ENCODE data around the gene MZF1.

The MZF1 gene

DNA sequence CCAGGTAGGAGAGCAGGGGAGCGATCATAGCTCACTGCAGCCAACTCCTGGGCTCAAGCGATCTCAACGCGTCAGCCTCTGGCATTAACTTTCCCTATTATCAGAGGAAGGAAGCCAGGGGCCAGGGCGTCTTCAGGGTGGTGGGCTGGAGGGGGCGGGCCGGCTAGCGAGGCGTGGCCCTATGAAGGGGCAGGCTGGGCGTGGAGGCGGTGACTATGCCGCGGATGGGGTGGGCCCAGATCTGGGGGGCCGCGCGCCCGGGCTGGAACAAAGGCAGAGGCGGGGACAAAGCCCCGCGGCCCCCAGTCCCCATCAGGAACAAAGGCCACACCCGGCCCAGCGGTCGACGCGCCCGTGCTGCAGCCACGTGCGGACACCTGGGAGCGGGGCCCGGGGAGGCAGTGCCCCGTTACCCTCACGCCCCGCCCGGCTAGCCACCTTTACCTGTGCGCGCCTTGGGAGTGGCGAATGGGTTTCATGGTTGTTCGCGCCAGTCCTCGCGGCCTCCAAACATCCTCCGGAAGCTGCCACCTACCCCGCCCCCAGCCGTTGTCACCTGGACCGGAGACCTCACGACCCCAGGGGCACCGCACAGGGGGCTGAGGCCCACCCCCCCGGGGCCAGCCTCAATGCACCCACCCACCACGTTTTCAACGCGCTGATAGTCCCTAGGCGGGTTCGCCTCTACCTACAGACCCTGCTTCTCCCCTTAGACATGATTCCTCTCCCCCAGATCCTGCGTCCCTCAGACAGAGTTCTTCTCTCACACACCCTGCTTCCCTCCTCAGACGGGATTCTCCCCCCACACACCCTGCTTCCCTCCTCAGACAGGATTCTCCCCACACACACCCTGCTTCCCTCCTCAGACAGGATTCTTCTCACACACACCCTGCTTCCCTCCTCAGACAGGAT, 34.6 kb downstream of the MZF1 start:
- peak; percentile 77 to 81 for DNase-seq

GRCh38 chr19:58536852-58537798, 36.0 kb downstream of the MZF1 start:
- no peak for DNase-seq

- no peak for DNase-seq
Observed at GRCh38 chr19:58535857-58536256, 37.3 kb downstream of the MZF1 start.

DNA sequence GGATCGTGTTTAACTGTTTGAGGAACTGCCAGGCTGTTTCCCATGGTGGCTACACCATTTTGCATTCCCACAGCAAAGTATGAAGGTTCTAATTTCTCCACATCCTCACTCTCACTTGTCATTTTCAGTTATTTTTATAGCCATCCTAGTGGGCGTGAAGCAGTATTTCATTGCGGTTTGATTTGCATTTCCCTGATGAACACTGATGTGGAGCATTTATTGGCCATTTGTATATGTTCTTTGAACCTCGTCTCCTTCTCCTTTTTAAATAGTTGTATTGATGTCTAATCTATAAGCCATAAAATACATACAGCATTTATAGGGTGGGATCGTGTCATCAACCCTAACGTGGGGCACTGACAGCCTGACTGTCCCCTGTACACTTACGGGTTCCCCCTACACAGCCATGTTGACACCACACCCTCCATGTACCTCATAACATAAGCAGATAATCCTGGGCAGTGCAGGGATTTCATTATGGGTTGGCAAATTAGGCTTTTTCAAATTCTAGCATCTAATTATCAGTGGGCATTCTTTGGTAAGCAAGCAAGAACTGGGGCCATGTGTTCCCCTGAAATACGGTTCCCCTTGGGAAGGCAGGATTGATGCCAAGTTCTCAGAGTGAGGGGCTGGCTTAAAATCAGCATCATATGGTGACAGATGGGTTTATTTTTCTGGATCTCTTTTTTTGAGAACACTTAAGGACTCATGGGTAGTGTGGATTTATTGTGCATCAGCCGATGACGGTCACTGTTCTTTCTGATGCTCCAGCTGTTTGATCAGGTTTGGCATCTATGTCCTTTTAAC, 41.9 kb downstream of the MZF1 start:
- no peak for DNase-seq

DNA sequence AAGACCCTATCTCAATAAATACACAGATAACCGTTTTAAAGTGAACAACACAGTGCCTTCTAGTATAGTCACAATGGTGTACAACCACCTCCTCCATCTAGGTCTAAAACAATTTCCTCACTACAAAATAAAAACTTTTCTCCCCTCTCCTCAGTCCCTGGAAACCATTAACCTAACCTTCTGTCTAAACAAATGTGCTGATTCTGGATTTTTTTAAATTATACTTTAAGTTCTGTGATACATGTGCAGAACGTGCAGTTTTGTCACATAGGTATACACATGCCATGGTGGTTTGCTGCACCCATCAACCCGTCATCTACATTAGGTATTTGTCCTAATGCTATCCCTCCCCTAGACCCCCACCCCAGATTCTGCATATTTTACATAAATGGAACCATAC, 43.7 kb downstream of the MZF1 start:
- DNase-seq = no peak

- DNase-seq = no peak
Observed at GRCh38 chr19:58522709-58523108, 50.4 kb downstream of the MZF1 start.

GRCh38 chr19:58521651-58522050, 51.5 kb downstream of the MZF1 start:
- DNase-seq = no peak

GRCh38 chr19:58520257-58520599, 52.9 kb downstream of the MZF1 start:
- peak in 1 of 2 experiments; percentile 62 for DNase-seq

- DNase-seq = peak; percentile 98
Observed at GRCh38 chr19:58519355-58520256, 53.5 kb downstream of the MZF1 start, which contains the start of gene ZBTB45. Gene ZBTB45, minus strand, starts transcription at chr19:58519810. Its CDS starts 2,137 bp downstream, at chr19:58517673.

GRCh38 chr19:58519087-58519354, 54.1 kb downstream of the MZF1 start:
- DNase-seq = peak; percentile 51 to 77

DNA sequence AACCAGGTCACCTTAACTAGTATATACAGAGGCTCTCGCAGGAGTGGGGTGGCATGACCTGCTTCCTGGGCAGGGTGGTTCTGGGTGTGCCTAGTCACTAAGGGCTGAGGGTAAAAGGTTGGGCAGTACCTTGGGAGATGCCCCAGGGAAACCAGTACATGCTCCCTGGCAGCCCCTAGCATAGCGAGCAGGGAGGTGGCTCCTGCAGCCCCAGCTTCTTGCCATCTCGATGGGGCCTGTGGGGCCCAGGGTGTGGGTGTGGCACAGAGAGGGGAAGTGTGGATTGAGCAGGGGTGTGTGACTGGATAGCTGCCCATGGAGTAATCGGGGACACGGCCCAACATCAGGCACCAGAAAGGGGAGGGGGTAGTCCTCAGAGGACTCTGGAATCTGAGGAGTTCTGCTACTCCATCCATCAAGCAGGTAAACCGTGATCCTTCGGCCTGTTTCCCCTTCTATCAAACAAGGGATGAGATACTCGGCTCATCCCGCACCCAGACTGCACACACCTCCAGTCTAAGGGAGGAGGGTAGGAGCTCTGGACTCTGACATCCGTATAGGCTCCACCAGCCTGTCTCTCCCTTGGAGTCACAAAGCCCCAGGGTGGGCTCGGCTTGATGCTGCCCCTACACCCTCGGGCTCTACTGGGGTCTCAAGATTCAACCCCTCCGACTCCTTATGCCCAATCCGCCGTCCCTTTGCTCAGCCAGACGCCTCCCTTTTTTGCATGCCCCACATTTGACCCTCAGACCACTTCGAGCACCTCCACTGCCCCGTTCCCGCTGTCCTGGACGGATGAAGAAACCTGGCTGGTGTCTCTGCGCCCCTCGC, 54.7 kb downstream of the MZF1 start:
- no peak for DNase-seq

DNA sequence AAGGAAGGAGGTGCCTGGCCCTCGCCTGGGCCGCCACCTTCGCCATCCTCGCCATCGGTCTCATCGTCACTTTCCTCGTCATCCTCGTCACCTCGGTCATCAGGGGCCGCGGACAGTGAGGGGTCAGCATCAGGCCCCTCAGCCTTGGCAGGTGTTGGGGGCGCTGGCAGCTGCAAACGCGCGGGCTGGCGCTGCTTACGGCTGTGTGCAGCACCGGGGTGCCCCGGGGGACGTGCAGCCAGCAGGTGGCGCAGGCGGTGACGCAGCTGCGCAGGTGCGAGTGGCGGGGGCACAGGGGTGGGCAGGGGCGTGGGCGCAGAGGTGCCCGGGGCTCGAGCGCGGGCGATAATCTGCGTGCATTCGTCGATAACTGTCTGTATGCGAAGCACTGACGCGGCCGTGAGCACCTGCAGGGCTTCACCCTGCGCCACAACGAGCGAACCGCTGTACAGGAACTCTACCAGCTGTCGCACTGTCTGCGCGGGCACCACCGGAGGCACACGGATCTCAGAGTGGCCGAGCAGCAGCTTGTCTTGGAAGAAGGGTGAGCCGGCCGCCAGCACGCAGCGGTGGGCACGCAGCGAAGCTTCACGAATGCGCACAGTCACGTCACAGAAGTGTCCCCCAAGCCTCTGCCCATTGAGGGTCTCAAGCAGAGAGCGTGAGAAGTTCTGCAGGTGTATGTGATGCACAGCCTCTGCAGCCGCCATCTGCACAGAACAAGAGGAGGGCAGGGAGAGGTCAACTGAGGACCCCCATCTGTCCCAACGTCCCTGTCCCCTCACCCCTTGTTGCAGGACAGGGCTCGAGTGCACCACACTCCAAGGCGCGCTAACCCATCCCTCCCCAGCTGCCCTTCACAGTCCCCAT, 55.9 kb downstream of the MZF1 start:
- peak; percentile 61 to 80 for DNase-seq

DNA sequence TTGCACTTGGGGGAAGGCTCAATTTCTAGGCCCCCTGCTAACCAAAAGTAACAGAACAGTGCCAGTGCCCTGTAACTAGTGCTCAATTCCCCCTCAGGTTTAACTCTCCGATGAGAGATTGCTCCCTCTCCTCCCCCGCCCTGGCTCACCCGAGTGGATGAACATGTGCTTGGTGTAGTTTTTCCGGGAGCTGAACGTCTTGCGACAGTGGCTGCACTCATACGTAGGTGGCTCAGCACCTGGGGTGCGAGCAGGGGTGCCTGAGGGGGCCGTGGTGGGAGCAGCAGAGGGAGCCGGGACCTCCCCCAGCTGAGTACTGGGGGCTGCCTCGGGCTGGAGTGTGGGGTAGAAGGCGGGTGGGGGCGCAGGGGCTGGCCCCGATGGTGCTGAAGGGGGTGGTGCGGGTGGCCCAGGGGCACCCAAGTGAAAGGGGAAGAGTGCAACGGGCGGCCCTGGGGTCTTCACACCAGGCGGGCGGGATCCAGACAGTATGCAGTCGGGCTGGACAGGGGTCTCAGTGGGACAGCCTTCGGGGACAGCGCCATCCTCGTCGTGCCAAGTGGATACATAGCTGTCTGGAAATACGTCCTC, 56.8 kb downstream of the MZF1 start:
- DNase-seq = no peak

GRCh38 chr19:58515259-58515658, 57.9 kb downstream of the MZF1 start:
- DNase-seq = no peak

DNA sequence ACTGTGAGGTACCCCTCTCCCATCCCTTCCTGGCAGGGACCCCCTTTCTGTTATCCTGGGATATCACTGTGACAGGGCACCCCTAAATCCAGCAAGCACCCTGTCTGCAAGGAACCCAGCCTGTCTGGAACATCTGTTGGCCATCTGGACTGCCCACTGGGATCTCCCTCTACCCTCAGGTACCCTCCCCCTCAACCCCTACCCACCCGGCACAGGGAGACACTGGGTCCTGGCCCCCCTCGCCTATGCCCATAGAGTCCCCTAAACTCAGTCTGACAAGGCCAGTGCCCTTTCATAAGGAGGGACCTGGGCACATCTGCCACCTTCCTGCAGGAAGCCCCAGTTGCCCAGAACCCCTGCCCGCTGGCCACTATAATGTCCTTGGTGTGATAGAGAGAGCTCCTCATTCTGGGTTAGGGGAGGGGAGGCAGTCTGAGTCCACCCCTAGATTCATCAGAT, 58.5 kb downstream of the MZF1 start:
- DNase-seq = no peak

DNA sequence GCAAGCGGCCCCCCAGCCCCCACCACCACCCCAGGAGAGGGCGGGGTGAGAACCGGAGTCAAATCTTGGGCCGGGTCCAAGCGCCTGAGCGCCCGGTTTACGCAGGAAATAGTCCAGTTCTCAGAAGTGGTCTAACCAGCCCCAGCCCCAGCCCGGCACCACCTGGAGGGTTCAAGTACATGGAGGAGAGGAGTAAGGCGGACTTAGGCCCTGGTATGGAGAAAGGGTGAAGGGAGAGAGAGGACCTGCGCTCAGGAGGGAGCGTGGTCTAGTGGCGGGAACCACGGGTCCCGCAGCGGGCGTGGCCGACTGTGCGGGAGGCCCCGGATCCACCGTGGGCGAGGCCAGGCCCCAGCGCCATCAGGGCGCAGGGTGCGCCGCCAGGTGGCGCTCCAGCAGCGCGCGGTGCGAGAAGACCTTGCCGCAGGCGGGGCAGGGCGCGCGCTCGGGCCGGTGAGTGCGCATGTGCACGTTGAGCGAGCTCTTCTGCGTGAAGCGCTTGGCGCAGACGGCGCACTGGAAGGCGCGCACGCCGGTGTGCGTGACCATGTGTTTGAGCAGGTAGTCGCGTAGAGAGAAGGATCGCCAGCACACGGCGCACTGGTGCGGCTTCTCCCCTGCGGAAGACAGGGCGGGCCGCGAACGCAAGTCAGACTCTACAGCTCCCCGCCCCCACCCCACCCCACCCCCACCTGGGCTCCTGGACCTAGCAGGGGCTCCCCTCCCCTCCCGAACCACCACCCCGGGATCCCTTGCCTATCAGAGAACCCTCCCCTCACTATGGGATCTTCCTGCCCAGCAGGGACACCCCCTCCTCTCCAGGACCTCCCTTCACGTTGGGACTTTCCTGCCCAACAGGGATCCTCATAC, 59.2 kb downstream of the MZF1 start:
- peak; percentile 96 to 99 for DNase-seq

GRCh38 chr19:58513213-58513693, 59.9 kb downstream of the MZF1 start:
- no peak for DNase-seq

All from NCI-H1930 (cell line).